HEK293 (cell line): Measurements from ENCODE around the gene ZNF773.
A peak's percentile ranks its signal among the peaks of the same experiment; 100 is the strongest.

ENCODE experiments used
- CTCF ChIA-PET: fragments of 350-600 bp; formaldehyde crosslinking; extraction: SDS; loops from one replicate; lab custom pipeline; 2021; ENCODE audit warnings: antibody characterized with exemption; lab: Yijun Ruan, JAX
- POLR2A ChIA-PET: fragments of 300-600 bp; formaldehyde crosslinking; extraction: SDS; loops from one replicate; lab custom pipeline; 2020; ENCODE audit warnings: antibody characterized with exemption, inconsistent platforms; lab: Yijun Ruan, JAX
- H3K27ac ChIP-seq: fragments of 200-500 bp; sonication (Bioruptor generic); 2 replicates; pipeline ENCODE4 v1.5.1; 2014; ENCODE audit warnings: low read depth, low read length, control low read depth, inconsistent platforms; ENCODE audit errors: extremely low read depth
- H3K36me3 ChIP-seq, 2 experiments: fragments of 200-500 bp in 1 of 2; sonication (Bioruptor generic) in 1 of 2; 1 replicate in 1 of 2; 2 replicates in 1 of 2; pipeline ENCODE4 v1.5.1; 2014 to 2017; ENCODE audit warnings: inconsistent platforms in 2 of 2, low read length in 2 of 2; ENCODE audit not compliant: control insufficient read depth in 2 of 2, insufficient read depth in 1 of 2
- H3K4me1 ChIP-seq: fragments of 200-500 bp; sonication (Bioruptor generic); 2 replicates; pipeline ENCODE4 v1.5.1; 2014; ENCODE audit warnings: mild to moderate bottlenecking, low read length, inconsistent platforms; ENCODE audit not compliant: control insufficient read depth, insufficient read depth
- H3K4me3 ChIP-seq: 2 replicates; pipeline ENCODE4 v1.5.1; 2011; ENCODE audit warnings: low read depth, mild to moderate bottlenecking, control low read depth, low read length, moderate library complexity
- H3K9me3 ChIP-seq: fragments of 200-500 bp; sonication (Bioruptor generic); 2 replicates; pipeline ENCODE4 v1.5.1; 2014; ENCODE audit warnings: low read depth, low read length, inconsistent platforms; ENCODE audit not compliant: control insufficient read depth, insufficient read depth
- BCL11A ChIP-seq: fragments of 450-650 bp; formaldehyde crosslinking; IDR thresholded peaks from 2 replicates; pipeline ENCODE4 v1.5.1; 2016; ENCODE audit warnings: low read depth, missing biosample characterization, missing genetic modification characterization
- GFI1B ChIP-seq: fragments of 450-650 bp; formaldehyde crosslinking; IDR thresholded peaks from 2 replicates; pipeline ENCODE4 v1.5.1; 2016; ENCODE audit warnings: missing biosample characterization, missing genetic modification characterization
- GLI4 ChIP-seq: fragments of 450-650 bp; formaldehyde crosslinking; IDR thresholded peaks from 2 replicates; pipeline ENCODE4 v1.5.1; 2016; ENCODE audit warnings: missing biosample characterization, missing genetic modification characterization
- KLF16 ChIP-seq: fragments of 450-650 bp; formaldehyde crosslinking; IDR thresholded peaks from 2 replicates; pipeline ENCODE4 v1.5.1; 2017; ENCODE audit warnings: missing biosample characterization, missing genetic modification characterization
- KLF17 ChIP-seq: fragments of 450-650 bp; formaldehyde crosslinking; IDR thresholded peaks from 2 replicates; pipeline ENCODE4 v1.5.1; 2016; ENCODE audit warnings: missing biosample characterization, missing genetic modification characterization
- MEIS1 ChIP-seq: sonication (generic); formaldehyde crosslinking; IDR thresholded peaks from 2 replicates; pipeline ENCODE4 v1.8.1; 2022; ENCODE audit warnings: missing genetic modification reagents, mild to moderate bottlenecking, borderline replicate concordance
- MZF1 ChIP-seq: fragments of 450-650 bp; formaldehyde crosslinking; IDR thresholded peaks from 2 replicates; pipeline ENCODE4 v1.5.1; 2017; ENCODE audit warnings: missing biosample characterization, missing genetic modification characterization, borderline replicate concordance
- PRDM1 ChIP-seq: fragments of 450-650 bp; formaldehyde crosslinking; IDR thresholded peaks from 2 replicates; pipeline ENCODE4; 2016; ENCODE audit warnings: missing biosample characterization, missing genetic modification characterization
- PRDM4 ChIP-seq: fragments of 450-650 bp; formaldehyde crosslinking; IDR thresholded peaks from 2 replicates; pipeline ENCODE4 v1.5.1; 2017; ENCODE audit warnings: missing biosample characterization, missing genetic modification characterization
- REST ChIP-seq: fragments of 450-650 bp; formaldehyde crosslinking; IDR thresholded peaks from 2 replicates; pipeline ENCODE4 v1.5.1; 2016; ENCODE audit warnings: missing biosample characterization, missing genetic modification characterization
- ZEB2 ChIP-seq: fragments of 450-650 bp; formaldehyde crosslinking; IDR thresholded peaks from 2 replicates; pipeline ENCODE4 v1.5.1; 2016; ENCODE audit warnings: missing biosample characterization, missing genetic modification characterization
- ZNF157 ChIP-seq: fragments of 450-650 bp; formaldehyde crosslinking; IDR thresholded peaks from 2 replicates; pipeline ENCODE4 v1.5.1; 2016; ENCODE audit warnings: missing biosample characterization, missing genetic modification characterization
- ZNF16 ChIP-seq: fragments of 450-650 bp; formaldehyde crosslinking; IDR thresholded peaks from 2 replicates; pipeline ENCODE4 v1.5.1; 2016; ENCODE audit warnings: low read depth, missing biosample characterization, missing genetic modification characterization
- ZNF2 ChIP-seq: fragments of 450-650 bp; formaldehyde crosslinking; IDR thresholded peaks from 2 replicates; pipeline ENCODE4 v1.5.1; 2016; ENCODE audit warnings: missing biosample characterization, missing genetic modification characterization
- ZNF302 ChIP-seq: fragments of 450-650 bp; formaldehyde crosslinking; IDR thresholded peaks from 2 replicates; pipeline ENCODE4 v1.5.1; 2016; ENCODE audit warnings: missing biosample characterization, missing genetic modification characterization, low read depth
- ZNF37A ChIP-seq: fragments of 450-650 bp; IDR thresholded peaks from 2 replicates; pipeline ENCODE4 v1.5.1; 2018; ENCODE audit warnings: missing biosample characterization, missing genetic modification characterization
- ZNF571 ChIP-seq: fragments of 450-650 bp; formaldehyde crosslinking; IDR thresholded peaks from 2 replicates; pipeline ENCODE4 v1.5.0; 2017; ENCODE audit warnings: missing biosample characterization, missing genetic modification characterization
- ZNF600 ChIP-seq: fragments of 450-650 bp; formaldehyde crosslinking; IDR thresholded peaks from 2 replicates; pipeline ENCODE4 v1.5.1; 2016; ENCODE audit warnings: missing biosample characterization, missing genetic modification characterization
- ZNF629 ChIP-seq: fragments of 450-650 bp; formaldehyde crosslinking; IDR thresholded peaks from 2 replicates; pipeline ENCODE4 v1.5.1; 2017; ENCODE audit warnings: missing biosample characterization, missing genetic modification characterization
- ZNF658 ChIP-seq: fragments of 450-650 bp; formaldehyde crosslinking; IDR thresholded peaks from 2 replicates; pipeline ENCODE4; 2016; ENCODE audit warnings: missing biosample characterization, missing genetic modification characterization
- ZNF768 ChIP-seq: fragments of 450-650 bp; formaldehyde crosslinking; IDR thresholded peaks from 2 replicates; pipeline ENCODE4 v1.5.1; 2018; ENCODE audit warnings: missing biosample characterization, mild to moderate bottlenecking, missing genetic modification characterization
- ZNF785 ChIP-seq: fragments of 450-650 bp; formaldehyde crosslinking; IDR thresholded peaks from 2 replicates; pipeline ENCODE4 v1.5.1; 2016; ENCODE audit warnings: missing biosample characterization, missing genetic modification characterization
- ZNF791 ChIP-seq: fragments of 450-650 bp; formaldehyde crosslinking; IDR thresholded peaks from 2 replicates; pipeline ENCODE4 v1.5.1; 2016; ENCODE audit warnings: missing biosample characterization, missing genetic modification characterization
- ZSCAN23 ChIP-seq: fragments of 450-650 bp; formaldehyde crosslinking; IDR thresholded peaks from 2 replicates; pipeline ENCODE4 v1.5.1; 2016; ENCODE audit warnings: missing biosample characterization, missing genetic modification characterization
- ZSCAN4 ChIP-seq: fragments of 450-650 bp; formaldehyde crosslinking; IDR thresholded peaks from 2 replicates; pipeline ENCODE4 v1.5.1; 2017; ENCODE audit warnings: missing biosample characterization, missing genetic modification characterization
- TF ChIP-seq, protein P1 (sequence below): fragments of 450-650 bp; formaldehyde crosslinking; IDR thresholded peaks from 2 replicates; pipeline ENCODE4; 2016; ENCODE audit warnings: missing biosample characterization, missing genetic modification characterization
- TF ChIP-seq, protein P2 (sequence below): fragments of 450-650 bp; formaldehyde crosslinking; IDR thresholded peaks from 2 replicates; pipeline ENCODE4 v1.5.1; 2016; ENCODE audit warnings: missing biosample characterization, missing genetic modification characterization

The ZNF773 gene

DNA sequence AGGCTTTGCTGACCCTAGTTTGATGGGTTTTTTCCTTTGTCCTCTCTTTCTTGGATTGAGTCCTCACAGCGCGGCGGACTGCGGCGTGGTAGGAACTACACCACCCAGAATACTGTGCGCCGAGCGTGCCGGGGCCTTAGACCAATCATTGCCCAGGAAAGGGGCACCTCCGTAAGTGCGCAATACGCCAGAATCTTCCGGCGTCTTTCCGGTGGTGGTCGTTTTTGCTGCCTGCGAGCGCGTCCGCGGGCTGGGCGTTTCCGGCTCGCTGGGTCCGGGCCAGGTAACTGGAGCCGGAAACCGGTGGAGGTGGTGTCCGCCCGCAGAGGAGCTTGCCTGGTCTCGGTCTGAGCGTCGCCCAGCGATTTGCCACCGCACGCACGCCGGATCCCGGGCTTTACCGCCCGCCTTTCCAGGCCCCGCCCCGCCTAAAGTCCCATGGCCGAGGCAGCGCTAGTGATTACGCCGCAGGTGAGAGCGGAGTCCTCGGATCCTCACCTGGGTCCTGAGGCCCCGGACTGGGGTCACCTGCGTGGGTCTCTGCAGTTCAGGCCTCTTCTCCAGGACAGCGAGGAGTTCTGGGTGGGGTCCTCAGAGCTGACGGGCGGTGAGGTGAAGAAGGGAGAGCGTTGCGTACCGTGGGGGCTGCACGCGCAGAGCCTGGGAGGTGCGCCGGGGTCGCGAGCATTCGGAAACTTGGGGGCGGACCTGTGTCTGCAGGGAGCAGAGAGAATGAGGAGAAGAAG is 27.6 kb downstream of the ZNF773 start, which contains the start of gene ZNF549:
ZNF549 (plus strand) TSS at position 221 of the 746 bp plus-strand sequence; CDS start at position 439, 218 bp downstream.
- H3K4me3 ChIP-seq: peak within 1 kb of the TSS; percentile 100
- H3K4me1 ChIP-seq: no peaks in the 10 kb centered on the region
- CTCF ChIA-PET: interaction anchor here (1.0 kb wide), 1 partner anchor 50 kb away, joined by 4 read pairs; no protein-coding TSS in a partner anchor
- POLR2A ChIA-PET: interaction anchor here (0.6 to 1.3 kb wide), 5 partner anchors 9 to 389 kb away, joined by 3 to 5 read pairs (median 3); partner anchors contain the start of genes ZNF417, ZNF419, ZNF552 and ZNF773
- H3K27ac ChIP-seq: peak within 1 kb of the TSS; percentile 91
- peaks cover 0 to 22% of the 10 kb centered on the region in 2 experiments; a peak in 1 of 3 replicates for H3K36me3 ChIP-seq
- H3K9me3 ChIP-seq: no peaks in the 10 kb centered on the region
- TF ChIP-seq ZNF785 (tag by site-specific recombination): no peak
- no peak for TF ChIP-seq ZNF157 (tag by site-specific recombination)
- TF ChIP-seq ZNF37A (tag by site-specific recombination): no peak
- no peak for TF ChIP-seq GLI4
- TF ChIP-seq ZNF302 (tag by site-specific recombination): peak; percentile 13; the same call in 1 of the 2 replicates
- TF ChIP-seq ZSCAN23 (tag by site-specific recombination): no peak
- TF ChIP-seq PRDM4 (tag by site-specific recombination): no peak
- TF ChIP-seq REST (tag by site-specific recombination): no peak
- no peak for TF ChIP-seq PRDM1 (tag by site-specific recombination)
- TF ChIP-seq ZNF2 (tag by site-specific recombination): peak; percentile 60
- TF ChIP-seq ZNF768 (tag by site-specific recombination): no peak; the same call in 1 of the 2 replicates
- 0 out of 2 replicates have a peak, but pooled peaks have one; percentile 38 for TF ChIP-seq KLF17 (tag by site-specific recombination)
- TF ChIP-seq, protein P1, sequence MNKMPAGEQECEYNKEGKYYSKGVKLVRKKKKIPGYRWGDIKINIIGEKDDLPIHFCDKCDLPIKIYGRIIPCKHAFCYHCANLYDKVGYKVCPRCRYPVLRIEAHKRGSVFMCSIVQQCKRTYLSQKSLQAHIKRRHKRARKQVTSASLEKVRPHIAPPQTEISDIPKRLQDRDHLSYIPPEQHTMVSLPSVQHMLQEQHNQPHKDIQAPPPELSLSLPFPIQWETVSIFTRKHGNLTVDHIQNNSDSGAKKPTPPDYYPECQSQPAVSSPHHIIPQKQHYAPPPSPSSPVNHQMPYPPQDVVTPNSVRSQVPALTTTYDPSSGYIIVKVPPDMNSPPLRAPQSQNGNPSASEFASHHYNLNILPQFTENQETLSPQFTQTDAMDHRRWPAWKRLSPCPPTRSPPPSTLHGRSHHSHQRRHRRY (tag by site-specific recombination): no peak
- TF ChIP-seq, protein P2, sequence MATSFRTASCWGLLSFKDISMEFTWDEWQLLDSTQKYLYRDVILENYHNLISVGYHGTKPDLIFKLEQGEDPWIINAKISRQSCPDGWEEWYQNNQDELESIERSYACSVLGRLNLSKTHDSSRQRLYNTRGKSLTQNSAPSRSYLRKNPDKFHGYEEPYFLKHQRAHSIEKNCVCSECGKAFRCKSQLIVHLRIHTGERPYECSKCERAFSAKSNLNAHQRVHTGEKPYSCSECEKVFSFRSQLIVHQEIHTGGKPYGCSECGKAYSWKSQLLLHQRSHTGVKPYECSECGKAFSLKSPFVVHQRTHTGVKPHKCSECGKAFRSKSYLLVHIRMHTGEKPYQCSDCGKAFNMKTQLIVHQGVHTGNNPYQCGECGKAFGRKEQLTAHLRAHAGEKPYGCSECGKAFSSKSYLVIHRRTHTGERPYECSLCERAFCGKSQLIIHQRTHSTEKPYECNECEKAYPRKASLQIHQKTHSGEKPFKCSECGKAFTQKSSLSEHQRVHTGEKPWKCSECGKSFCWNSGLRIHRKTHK (tag by site-specific recombination): no peak
- no peak for TF ChIP-seq ZNF658 (tag by site-specific recombination)
- TF ChIP-seq ZNF600 (tag by site-specific recombination): 0 out of 2 replicates have a peak, but pooled peaks have one; percentile 36
- TF ChIP-seq ZEB2 (tag by site-specific recombination): peak; percentile 87
- TF ChIP-seq GFI1B (tag by site-specific recombination): no peak
- no peak; the same call in 1 of the 2 replicates for TF ChIP-seq ZSCAN4 (tag by site-specific recombination)
- no peak for TF ChIP-seq ZNF791 (tag by site-specific recombination)
- TF ChIP-seq MEIS1 (CRISPR knock-in tag): no peak
- TF ChIP-seq ZNF16: no peak
- TF ChIP-seq MZF1 (tag by site-specific recombination): no peak
- TF ChIP-seq BCL11A (tag by site-specific recombination): no peak
- TF ChIP-seq ZNF571 (tag by site-specific recombination): no peak
- peak; percentile 91 for TF ChIP-seq ZNF629
- TF ChIP-seq KLF16 (tag by site-specific recombination): peak; percentile 86; the same call in 1 of the 2 replicates
